GM21526 (cell line): ENCODE measurements around the gene LRRC23.
A peak's percentile ranks its signal among the peaks of the same experiment; 100 is the strongest.

Experiments
- ATAC-seq: cut with Tn5 transposase; IDR thresholded peaks from one replicate; pipeline ENCODE4 v1.9.1; 2021; ENCODE audit warnings: moderate library complexity; ENCODE audit not compliant: unreplicated experiment, low FRiP score

Gene LRRC23

DNA sequence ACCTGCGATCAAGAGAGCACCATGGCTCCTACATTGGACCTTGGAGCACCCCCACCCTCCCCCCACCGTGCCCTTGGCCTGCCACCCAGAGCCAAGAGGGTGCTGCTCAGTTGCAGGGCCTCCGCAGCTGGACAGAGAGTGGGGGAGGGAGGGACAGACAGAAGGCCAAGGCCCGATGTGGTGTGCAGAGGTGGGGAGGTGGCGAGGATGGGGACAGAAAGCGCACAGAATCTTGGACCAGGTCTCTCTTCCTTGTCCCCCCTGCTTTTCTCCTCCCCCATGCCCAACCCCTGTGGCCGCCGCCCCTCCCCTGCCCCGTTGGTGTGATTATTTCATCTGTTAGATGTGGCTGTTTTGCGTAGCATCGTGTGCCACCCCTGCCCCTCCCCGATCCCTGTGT is 37.2 kb downstream of the LRRC23 start:
- no peak for ATAC-seq

- ATAC-seq = no peak
These were observed 37.7 kb downstream of the LRRC23 start for GRCh38 chr12:6942331-6942665.

DNA sequence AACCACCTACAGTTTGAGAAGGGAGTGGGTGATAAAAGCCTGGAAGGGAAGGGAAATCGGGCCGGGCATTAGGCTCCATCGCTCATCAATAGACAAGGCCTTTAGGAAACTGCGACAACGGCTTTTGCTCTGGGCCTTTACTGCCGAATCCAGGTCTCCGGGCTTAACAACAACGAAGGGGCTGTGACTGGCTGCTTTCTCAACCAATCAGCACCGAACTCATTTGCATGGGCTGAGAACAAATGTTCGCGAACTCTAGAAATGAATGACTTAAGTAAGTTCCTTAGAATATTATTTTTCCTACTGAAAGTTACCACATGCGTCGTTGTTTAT is 38.7 kb downstream of the LRRC23 start:
- peak; percentile 25 for ATAC-seq

DNA sequence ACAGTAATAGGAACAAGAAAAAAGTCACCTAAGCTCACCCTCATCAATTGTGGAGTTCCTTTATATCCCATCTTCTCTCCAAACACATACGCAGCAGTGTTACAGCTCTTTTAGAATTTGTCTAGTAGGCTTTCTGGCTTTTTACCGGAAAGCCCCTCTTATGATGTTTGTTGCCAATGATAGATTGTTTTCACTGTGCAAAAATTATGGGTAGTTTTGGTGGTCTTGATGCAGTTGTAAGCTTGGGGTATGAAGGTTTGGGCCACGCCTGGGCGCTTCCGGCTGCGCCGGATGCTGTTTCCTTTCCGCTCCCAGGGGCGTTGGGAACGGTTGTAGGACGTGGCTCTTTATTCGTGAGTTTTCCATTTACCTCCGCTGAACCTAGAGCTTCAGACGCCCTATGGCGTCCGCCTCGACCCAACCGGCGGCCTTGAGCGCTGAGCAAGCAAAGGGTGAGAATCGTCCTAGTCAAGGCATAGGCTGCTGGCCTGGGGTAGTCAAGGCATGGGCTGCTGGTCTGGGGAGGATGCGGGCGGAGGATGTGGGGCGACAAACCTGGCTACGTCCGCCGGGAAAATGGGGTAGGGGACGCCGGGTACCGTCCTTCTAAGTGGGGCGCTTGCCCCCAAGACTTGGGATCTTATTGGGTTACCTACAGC is 39.2 kb downstream of the LRRC23 start, which contains the start of the genes C12orf57 and RNU7-1:
TSS of gene C12orf57 (plus strand) at position 301 of the 659 bp plus-strand sequence. CDS start at position 401, 100 bp downstream.
TSS of gene RNU7-1 (plus strand) at position 95 of the 659 bp plus-strand sequence.
- ATAC-seq = peak; percentile 23

DNA sequence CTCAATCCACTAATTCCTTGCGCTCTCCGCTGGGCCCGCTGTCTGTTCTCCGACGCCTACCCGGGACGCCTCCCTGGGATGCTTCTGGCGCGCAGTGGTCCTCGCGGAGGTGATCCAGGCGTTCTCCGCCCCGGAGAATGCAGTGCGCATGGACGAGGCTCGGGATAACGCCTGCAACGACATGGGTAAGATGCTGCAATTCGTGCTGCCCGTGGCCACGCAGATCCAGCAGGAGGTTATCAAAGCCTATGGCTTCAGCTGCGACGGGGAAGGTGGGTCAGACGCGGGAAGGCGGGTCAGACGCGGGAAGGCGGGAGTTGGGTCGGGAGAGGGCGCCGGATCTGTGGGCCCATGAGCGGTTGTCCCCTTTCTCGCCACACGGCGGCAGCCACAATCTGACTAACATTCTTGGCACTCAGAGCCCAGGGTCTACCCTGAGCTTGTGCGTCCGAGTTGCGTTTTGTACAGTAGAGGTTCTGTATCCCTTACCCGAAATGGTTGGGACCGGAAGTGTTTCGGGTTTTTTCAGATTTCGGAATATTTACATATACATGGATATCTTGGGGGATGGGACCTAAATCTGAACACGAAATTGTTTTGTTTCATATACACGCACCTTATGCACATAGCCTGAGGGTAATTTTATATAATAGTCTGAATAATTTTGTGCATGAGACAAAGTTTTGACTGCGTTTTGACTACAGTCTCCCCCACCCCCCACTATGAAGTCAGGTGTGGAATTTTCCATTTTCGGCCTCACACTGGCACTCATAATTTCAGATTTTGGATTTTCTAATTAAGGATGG is 40.0 kb downstream of the LRRC23 start:
- ATAC-seq = peak; percentile 47

DNA sequence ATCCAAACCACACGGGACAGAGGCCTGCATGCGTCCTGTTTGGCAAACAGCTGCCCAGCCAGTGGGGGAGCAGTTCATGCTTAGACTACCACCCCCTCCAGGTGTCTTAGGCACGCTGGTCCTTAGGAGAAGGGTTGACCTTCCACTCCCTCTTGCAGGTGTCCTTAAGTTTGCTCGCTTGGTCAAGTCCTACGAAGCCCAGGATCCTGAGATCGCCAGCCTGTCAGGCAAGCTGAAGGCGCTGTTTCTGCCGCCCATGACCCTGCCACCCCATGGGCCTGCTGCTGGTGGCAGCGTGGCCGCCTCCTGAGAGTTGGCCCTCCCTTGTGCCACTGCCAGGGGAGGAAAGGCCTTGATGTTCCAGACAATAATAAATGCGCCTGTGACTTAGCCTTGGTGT is 41.0 kb downstream of the LRRC23 start:
- ATAC-seq = no peak

- ATAC-seq = no peak
These were observed 41.7 kb downstream of the LRRC23 start for GRCh38 chr12:6946033-6946919.

- no peak for ATAC-seq
These were observed 42.3 kb downstream of the LRRC23 start for GRCh38 chr12:6946920-6947374.

GRCh38 chr12:6947615-6948014 is 43.0 kb downstream of the LRRC23 start:
- no peak for ATAC-seq

DNA sequence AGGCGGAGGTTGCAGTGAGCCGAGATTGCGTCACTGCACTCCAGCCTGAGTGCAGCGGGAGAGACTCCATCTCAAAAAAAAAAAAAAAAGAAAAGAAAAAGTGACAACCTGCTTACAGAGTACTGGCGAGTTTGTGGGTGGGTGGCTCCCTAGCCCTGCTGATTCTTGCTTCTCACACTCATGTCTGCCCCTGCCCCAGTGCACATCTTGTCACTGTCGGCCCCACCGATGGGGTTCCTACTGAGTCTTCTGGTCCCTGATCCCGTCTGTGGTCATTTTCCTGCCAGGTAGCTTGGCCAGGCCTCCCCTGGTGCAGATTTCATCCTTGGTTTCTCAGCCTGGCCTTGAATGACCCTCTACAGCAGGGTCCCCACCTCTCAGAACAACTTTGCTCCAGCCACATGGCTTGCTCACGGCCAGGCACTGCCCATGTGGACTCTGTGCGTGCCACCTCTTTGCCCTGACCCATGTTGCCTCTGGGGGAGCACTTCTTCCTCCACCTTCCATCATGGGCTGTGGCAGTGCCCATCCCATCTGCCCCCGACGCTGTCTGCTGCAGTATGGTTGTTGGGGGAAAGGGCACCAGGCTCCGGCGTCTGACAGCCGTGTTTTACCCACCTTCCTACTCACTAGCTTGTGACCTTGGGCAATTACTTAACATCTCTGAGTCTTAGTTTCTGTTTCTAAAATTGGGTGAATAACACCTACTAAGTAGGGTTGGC is 44.4 kb downstream of the LRRC23 start:
- no peak for ATAC-seq

DNA sequence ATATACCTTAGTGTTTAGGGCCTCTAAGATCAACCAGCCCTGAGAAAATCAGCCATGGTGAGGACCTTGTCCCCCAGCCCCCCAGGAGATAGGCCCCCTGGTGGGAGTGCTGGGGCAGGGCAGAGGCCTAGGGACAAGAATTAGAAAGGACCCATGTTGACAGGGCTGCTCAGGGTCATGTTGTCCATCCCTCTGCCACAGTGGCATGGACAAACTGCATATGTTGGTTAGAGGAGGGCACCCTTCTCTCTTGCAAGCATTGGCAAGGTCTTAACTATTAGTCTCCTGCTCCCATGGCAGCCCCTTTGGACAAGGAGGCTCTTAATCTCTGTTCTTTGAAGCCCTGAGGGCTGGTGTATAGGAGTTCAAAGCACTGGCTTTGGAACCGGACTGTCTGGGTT is 45.8 kb downstream of the LRRC23 start:
- no peak for ATAC-seq

DNA sequence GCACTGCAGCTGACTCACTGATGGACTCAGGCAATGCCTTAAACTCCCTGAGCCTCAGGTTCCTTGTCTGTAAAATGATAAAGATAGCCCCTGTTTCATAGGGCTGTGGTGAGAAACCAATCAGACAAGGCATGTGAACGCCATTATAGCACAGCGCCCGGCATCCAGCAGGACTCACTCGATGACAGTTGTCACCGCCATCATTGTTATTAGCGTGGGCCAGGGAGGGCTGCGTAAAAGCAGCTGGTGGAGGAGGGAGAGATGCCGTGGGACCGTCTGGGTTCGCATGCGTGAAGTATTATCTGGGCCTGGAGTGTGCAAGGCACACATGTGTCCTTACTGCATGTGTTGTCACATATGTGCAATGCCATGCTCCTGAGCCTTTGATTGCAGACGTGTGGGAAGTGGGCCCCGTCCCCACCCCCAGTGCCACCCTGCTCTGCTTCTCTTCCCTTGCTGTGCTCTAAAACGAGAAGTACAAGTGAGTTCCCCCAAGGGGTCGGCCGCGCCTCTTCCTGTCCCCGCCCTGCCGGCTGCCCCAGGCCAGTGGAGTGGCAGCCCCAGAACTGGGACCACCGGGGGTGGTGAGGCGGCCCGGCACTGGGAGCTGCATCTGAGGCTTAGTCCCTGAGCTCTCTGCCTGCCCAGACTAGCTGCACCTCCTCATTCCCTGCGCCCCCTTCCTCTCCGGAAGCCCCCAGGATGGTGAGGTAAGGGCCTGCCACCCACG is 46.4 kb downstream of the LRRC23 start, which contains the start of gene PTPN6:
TSS of gene PTPN6 (plus strand) at position 546 of the 730 bp plus-strand sequence. CDS start at position 703, 157 bp downstream.
- ATAC-seq = no peak

GRCh38 chr12:6951551-6952120 is 47.0 kb downstream of the LRRC23 start:
- no peak for ATAC-seq

- ATAC-seq = no peak
These were observed 47.7 kb downstream of the LRRC23 start for GRCh38 chr12:6952121-6952862.

DNA sequence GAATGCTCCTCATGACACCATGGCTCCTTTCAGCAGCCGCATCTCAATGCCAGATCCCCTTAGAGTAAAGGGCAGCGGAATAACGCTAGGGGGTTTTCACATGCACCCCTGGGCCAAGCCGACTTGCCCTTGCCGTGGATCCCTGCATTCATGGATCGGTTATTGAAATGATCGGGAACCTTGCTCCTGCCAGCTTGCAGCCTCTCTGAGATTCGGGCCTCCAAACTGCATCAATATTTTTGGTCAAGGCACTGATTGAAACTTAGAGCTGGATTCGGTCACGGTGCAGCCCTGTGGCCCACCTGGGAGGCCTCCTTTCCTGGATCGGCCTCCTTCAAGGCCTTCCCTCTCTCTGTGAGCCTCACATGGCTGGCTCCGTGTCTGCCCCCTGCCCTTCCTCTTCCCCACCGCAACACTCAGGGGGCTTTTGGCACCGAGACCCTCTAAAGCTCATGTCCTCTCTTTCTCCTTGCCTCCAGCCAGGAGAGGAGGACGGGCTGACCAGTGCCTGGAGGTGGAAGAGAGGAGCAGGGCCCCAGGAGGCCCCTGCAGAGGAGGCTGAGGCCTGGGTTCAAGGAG is 48.3 kb downstream of the LRRC23 start:
- ATAC-seq = no peak

GRCh38 chr12:6953442-6954315 is 49.1 kb downstream of the LRRC23 start:
- ATAC-seq = peak; percentile 27
